GM12873 (cell line): ENCODE measurements around the gene RAB12.

Experiments used
- TF ChIP-seq, protein P1 (sequence below): IDR thresholded peaks from 2 replicates; pipeline ENCODE4 v1.5.1; 2012; ENCODE audit warnings: low read depth, mild to moderate bottlenecking, moderate library complexity, low read length, control low read depth; ENCODE audit not compliant: insufficient read depth; ENCODE audit errors: missing control alignments

The RAB12 gene

DNA sequence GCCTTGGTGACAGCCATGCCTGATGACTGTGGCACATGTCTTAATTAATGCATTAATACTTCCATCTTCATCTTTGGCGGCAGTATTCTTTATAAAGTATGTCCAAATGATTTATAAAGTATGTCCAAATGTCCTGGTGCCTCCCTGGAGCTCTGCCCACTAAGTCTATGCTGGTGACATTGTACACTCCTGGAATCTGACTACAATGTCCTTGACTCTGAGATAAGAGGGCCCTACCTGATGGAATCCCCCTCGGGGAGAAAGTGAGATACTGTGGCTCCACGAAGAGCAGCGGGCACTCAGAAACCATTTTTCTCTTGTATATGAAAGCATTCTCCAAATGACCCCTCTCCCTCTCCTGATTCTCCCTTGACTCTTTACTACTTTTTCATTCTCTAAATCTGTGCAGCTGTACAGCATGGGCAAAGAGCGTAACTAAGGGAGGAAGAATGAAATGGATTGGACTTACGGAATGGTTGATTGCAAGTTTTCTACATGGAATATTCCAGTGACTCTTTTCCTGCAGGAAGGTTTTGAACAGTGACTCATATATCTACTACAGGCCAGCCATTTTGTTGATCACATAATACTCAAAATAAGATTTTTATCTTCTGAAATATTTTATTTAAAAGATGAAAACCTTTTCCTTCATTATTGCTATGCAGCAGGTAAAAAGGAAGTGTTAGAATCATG lies 17.3 kb downstream of the RAB12 start:
- TF ChIP-seq, protein P1, sequence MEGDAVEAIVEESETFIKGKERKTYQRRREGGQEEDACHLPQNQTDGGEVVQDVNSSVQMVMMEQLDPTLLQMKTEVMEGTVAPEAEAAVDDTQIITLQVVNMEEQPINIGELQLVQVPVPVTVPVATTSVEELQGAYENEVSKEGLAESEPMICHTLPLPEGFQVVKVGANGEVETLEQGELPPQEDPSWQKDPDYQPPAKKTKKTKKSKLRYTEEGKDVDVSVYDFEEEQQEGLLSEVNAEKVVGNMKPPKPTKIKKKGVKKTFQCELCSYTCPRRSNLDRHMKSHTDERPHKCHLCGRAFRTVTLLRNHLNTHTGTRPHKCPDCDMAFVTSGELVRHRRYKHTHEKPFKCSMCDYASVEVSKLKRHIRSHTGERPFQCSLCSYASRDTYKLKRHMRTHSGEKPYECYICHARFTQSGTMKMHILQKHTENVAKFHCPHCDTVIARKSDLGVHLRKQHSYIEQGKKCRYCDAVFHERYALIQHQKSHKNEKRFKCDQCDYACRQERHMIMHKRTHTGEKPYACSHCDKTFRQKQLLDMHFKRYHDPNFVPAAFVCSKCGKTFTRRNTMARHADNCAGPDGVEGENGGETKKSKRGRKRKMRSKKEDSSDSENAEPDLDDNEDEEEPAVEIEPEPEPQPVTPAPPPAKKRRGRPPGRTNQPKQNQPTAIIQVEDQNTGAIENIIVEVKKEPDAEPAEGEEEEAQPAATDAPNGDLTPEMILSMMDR: no peak

DNA sequence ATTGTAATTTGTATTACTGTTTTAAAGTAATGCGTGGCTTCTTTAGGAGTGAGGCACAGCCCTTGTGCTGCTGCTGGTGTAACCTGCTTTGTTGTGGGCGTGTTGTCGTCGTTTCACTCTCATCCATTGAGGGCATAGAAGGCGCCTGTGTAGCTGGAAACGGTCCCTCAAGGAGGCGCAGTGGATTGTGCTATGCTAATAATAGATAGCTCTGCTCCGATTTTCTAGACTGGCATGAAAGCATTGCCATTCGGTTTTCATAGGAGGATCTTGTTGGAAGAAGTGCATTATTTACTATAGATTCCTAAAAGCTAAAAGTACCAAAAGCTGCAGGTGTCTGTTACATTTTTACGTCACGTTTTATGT lies 17.9 kb downstream of the RAB12 start:
- TF ChIP-seq, protein P1: no peak

DNA sequence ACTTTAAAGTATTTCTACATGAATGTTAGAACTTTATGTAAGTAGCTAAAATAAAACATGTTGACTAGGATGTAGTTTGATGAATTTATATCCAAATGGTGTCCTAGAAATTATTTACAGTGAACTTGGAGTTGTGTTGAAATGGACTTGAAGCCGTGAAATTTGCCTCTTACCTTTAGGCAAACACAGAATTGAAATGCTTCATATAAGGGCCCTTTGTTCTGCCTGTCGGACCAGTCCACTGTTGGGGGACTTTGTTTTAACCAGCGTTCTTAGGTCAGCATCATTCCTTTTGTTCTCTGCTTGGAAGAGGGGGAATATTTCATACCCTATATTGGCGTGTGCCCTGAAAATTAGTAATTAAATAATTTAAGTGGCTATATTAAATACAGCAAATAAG lies 18.3 kb downstream of the RAB12 start:
- TF ChIP-seq, protein P1: no peak

DNA sequence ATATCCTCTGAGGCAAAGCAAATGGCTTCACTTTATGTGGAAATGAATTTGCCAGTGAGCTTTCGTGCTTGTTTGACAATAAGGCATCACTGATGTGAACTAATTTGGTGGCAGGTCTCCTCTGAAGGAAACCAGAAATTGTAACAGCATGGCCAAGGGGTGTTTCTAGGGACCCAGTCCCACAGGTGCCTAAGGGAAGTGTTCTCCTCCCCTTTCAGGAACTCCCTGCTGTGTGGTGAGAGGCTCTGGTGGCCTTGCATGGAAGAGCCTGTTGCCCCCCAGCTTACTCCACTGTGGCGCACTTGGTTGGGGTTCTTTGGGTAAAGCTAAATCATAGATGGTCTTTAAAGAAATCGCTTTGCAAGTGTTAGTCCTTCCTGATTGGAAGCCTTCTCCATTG lies 20.4 kb downstream of the RAB12 start:
- TF ChIP-seq, protein P1: no peak

DNA sequence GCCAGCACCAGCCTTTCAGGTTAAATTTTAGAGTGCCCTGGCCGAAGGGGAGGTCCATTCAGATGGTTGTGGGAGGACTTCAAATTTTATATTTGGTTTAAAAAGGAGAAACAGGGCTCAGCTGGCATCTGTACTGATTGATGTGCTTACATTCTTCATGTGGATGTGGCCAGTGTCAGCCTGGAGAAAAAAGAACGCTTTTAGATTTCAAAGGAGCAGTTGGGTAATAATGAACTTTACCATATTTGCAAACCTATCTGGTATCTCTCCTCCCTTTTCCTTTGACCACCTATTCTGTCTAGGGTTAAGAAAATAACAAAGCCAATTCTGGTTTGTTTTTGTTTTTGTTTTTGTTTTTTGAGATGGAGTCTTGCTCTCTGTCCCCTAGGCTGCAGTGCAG lies 21.3 kb downstream of the RAB12 start:
- TF ChIP-seq, protein P1: no peak

DNA sequence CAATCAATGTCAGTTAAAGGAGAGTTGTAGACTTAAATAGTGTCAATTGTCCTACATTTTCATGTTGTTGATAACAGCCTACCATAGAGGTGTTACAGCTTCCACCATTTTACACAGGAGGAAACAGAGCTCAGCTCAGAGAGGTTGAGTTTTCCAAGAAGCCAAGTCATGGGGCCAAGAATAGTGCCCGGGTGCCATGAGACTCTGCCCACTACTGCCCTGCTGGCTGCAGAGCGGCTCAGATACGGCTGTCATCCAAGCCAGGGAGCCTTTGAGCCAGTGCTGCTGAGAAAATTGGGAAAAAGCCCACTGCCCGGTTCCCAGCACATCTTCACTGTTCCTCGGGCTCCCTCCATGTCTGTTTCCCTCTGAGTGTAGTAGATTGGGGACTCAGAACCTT lies 22.0 kb downstream of the RAB12 start:
- TF ChIP-seq, protein P1: no peak

DNA sequence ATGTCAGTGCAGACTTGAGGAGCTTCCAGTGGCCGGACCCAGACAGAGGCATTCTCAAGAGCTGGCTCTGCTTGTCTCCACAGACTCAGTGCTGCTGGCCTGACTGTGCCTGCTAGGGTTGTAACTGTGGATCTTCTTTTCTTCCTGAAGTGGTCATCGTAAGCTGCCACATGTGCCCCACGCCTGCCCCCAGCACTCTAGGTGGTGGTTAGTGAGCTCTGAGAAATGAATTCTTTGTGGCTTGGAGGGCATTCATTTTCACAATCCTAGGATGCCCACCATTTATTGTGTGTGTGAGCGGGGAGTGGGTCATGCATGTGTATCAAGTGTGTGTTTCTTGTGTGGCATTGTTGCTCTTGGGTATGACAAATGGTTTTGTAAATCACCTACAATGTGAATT lies 23.1 kb downstream of the RAB12 start:
- TF ChIP-seq, protein P1: no peak

DNA sequence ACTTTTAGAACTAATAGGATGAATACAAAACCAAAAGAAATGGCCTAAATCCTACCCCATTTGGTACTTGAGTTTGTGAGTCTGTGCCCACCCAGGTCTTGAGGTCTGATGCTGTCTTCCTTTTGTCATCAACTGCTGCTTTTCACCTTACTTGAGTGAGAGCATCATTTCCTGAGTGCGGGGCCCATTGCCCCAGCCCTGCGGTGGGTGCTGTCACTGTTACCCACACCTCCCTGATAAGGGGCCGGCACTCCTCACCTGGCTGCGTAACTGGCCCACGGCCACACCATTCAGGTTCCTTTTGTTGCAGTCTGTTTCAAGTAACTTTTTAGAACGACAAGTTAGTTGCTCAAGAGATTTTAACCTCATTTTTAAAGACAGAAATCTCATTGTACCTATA lies 25.3 kb downstream of the RAB12 start:
- TF ChIP-seq, protein P1: no peak
